Endothelial cell of umbilical vein (primary cell): ENCODE data around the gene MMP2. TPM values are rescaled to one million over a fixed set of nuclear protein-coding genes. Genes with fewer than 3 reads are reported as not detected.

Source experiments
- BruUV-seq: library from RNA; stranded (reverse); fragments of 400-500 nt; replicated peaks from 2 replicates; lab custom pipeline; 2021; lab: Mats Ljungman, UMichigan
- CTCF ChIA-PET: fragments of 300-600, 350-600 bp; sonication (Branson Sonifier 250); formaldehyde crosslinking; loops from one replicate; lab custom pipeline; 2021; ENCODE audit warnings: antibody characterized with exemption, inconsistent platforms; lab: Charles Lee
- POLR2A ChIA-PET: fragments of 300-600, 350-600 bp; sonication (Branson Sonifier 250); formaldehyde crosslinking; loops from one replicate; lab custom pipeline; 2021; ENCODE audit warnings: antibody characterized with exemption, inconsistent platforms; lab: Charles Lee
- DNase-seq: peaks from one replicate; pipeline ENCODE4 v3.0.0-alpha.2; 2011; ENCODE audit warnings: low read depth, low spot score
- FAIRE-seq: peaks from 2 replicates; lab custom pipeline; 2011; peaks lifted over from hg19 to GRCh38; lab: Jason Lieb, UNC
- H2AFZ ChIP-seq: 2 replicates; pipeline ENCODE4 v1.6.0; 2012; ENCODE audit warnings: low read depth, low read length, control low read depth, inconsistent platforms
- H3K27ac ChIP-seq: 2 replicates; pipeline ENCODE4 v1.5.1; 2011; ENCODE audit warnings: low read depth, mild to moderate bottlenecking, control low read depth, low read length, moderate library complexity; ENCODE audit not compliant: insufficient read depth
- H3K27me3 ChIP-seq, 2 experiments: 2 replicates each; pipeline versions ENCODE4 v1.6.0 to v1.6.1; 2011; ENCODE audit warnings: low read length in 2 of 2, mixed read lengths in 1 of 2; ENCODE audit not compliant: control insufficient read depth in 2 of 2, insufficient read depth in 2 of 2
- H3K36me3 ChIP-seq, 2 experiments: 2 replicates in 1 of 2; 3 replicates in 1 of 2; pipeline ENCODE4 v1.5.1; 2011; ENCODE audit warnings: low read length in 2 of 2, mild to moderate bottlenecking in 1 of 2, moderate library complexity in 1 of 2; ENCODE audit not compliant: control insufficient read depth in 2 of 2, insufficient read depth in 2 of 2; ENCODE audit errors: extremely low read depth in 1 of 2
- H3K4me1 ChIP-seq: 3 replicates; pipeline ENCODE4 v1.5.1; 2011; ENCODE audit warnings: mild to moderate bottlenecking, low read length; ENCODE audit not compliant: control insufficient read depth, insufficient read depth; ENCODE audit errors: extremely low read depth
- H3K4me2 ChIP-seq: 2 replicates; pipeline ENCODE4 v1.6.1; 2011; ENCODE audit warnings: low read length, control low read depth, mixed read lengths; ENCODE audit not compliant: insufficient read depth
- H3K4me3 ChIP-seq, 3 experiments: fragments of 200-600 bp in 1 of 3; sonication (generic), shearing (Covaris generic) in 1 of 3; replicated peaks in 1 of 3; 2 replicates each; pipeline ENCODE4 v1.5.1; 2011 to 2016; ENCODE audit warnings: control low read depth in 3 of 3, low read length in 3 of 3, mild to moderate bottlenecking in 2 of 3, inconsistent platforms in 1 of 3, low read depth in 1 of 3, moderate library complexity in 1 of 3; ENCODE audit not compliant: insufficient read depth in 1 of 3
- H3K79me2 ChIP-seq: 2 replicates; pipeline ENCODE4 v1.6.0; 2012; ENCODE audit warnings: low read length, inconsistent platforms; ENCODE audit not compliant: control insufficient read depth, insufficient read depth
- H3K9ac ChIP-seq: replicated peaks from 2 replicates; pipeline ENCODE3; 2011; ENCODE audit warnings: low read length, control low read depth; ENCODE audit not compliant: insufficient read depth; ENCODE audit errors: extremely low read depth
- H3K9me1 ChIP-seq: replicated peaks from 3 replicates; pipeline ENCODE4 v1.6.0; 2011; ENCODE audit warnings: mild to moderate bottlenecking, low read length; ENCODE audit not compliant: control insufficient read depth, insufficient read depth; ENCODE audit errors: extremely low read depth
- H3K9me3 ChIP-seq: replicated peaks from 2 replicates; pipeline ENCODE4 v1.5.1; 2012; ENCODE audit warnings: low read length, inconsistent platforms; ENCODE audit not compliant: control insufficient read depth, insufficient read depth
- H4K20me1 ChIP-seq: replicated peaks from 2 replicates; pipeline ENCODE3; 2011; ENCODE audit warnings: mild to moderate bottlenecking, low read length; ENCODE audit not compliant: control insufficient read depth, insufficient read depth; ENCODE audit errors: extremely low read depth
- JUN ChIP-seq: IDR thresholded peaks from 2 replicates; pipeline ENCODE4 v1.6.1; 2011; ENCODE audit warnings: borderline replicate concordance, low read depth; ENCODE audit not compliant: insufficient read length, insufficient read depth
- MAX ChIP-seq: IDR thresholded peaks from 2 replicates; pipeline ENCODE4 v1.6.1; 2011; ENCODE audit not compliant: insufficient read depth, insufficient read length
- MYC ChIP-seq: IDR thresholded peaks from one replicate; pipeline ENCODE4 v1.6.1; 2011; ENCODE audit warnings: mild to moderate bottlenecking, low read depth, low read length
- POLR2A ChIP-seq: IDR thresholded peaks from 2 replicates; pipeline ENCODE4 v1.6.1; 2012; ENCODE audit warnings: low read depth, mild to moderate bottlenecking, control low read depth, low read length
- POLR2AphosphoS5 ChIP-seq: IDR thresholded peaks from 2 replicates; pipeline ENCODE4 v1.6.1; 2012; ENCODE audit warnings: low read depth, mild to moderate bottlenecking, control low read depth, low read length, moderate library complexity; ENCODE audit not compliant: insufficient read depth
- dilution Hi-C: fragments of 300-500 bp; cut with MboI; formaldehyde crosslinking; loops from one replicate; pipeline ENCODE4 v1.15.0; 2019; ENCODE audit warnings: low sequenced_read_pairs; ENCODE audit not compliant: extremely low pct_ligation_motif_present
- intact Hi-C: fragments of 100-400 bp; cut with micrococcal nuclease; formaldehyde crosslinking; loops from one replicate; pipeline ENCODE4 v1.10.0; 2022
- polyA plus RNA-seq, 4 experiments: library from polyadenylated mRNA; depleted of rRNA in 3 of 4; stranded (reverse) in 3 of 4; unstranded in 1 of 4; fragments of >200 nt; gene quantifications; 2 replicates each; pipeline versions ENCODE4 v1.2.1 to v1.2.3, GENCODE V29; 2011 to 2012; ENCODE audit warnings: missing spikeins in 1 of 4
- total RNA-seq: library from RNA; stranded (reverse); gene quantifications from 2 replicates; pipeline ENCODE4 v1.2.3, GENCODE V29; 2021

The MMP2 gene
- total and polyA plus RNA-seq, 2 donors (not counting 3 experiments of a cell fraction or from before 2014, with no cell fraction given): 771 to 1,508 TPM

GRCh38 chr16:55480228-55480655 lies 1.2 kb downstream of the MMP2 start:
- Histone ChIP-seq H3K4me3 (peak overlapping the region; percentile 78 to 99 (median 97)), H3K79me2 (peaks cover 53% of the 10 kb centered on the region), H3K4me2 (peak overlapping the region; percentile 75), H3K4me1 (peaks cover 21% of the 10 kb centered on the region), H3K36me3 (peaks cover 28 to 30% of the 10 kb centered on the region in 2 experiments), H3K9me3 (no peaks in the 10 kb centered on the region), H4K20me1 (peaks cover 4% of the 10 kb centered on the region), H2AFZ (no peak overlapping the region), H3K27ac (peak overlapping the region; percentile 90), H3K9me1 (no peaks in the 10 kb centered on the region), H3K9ac (peak overlapping the region; percentile 98), H3K27me3 (no peaks in the 10 kb centered on the region)
- BruUV-seq: no TSS peak
- FAIRE-seq (peak; percentile 72), DNase-seq (peak; percentile 79)
- CTCF ChIA-PET: interaction anchor here (0.6 to 1.8 kb wide), 8 partner anchors 9 to 221 kb away, joined by 3 to 11 read pairs (median 4); no protein-coding TSS in a partner anchor
- POLR2A ChIA-PET: interaction anchor here (0.9 to 1.0 kb wide), 4 partner anchors 11 to 21 kb away, joined by 4 to 5 read pairs (median 4); no protein-coding TSS in a partner anchor
- dilution Hi-C loops (no loop called here), intact Hi-C loops (no loop called here)
- TF ChIP-seq POLR2AphosphoS5: peak; percentile 68
- no peak for TF ChIP-seq JUN
- peak; percentile 54 for TF ChIP-seq POLR2A

- H3K9me1 ChIP-seq: no peaks in the 10 kb centered on the region
- peak overlapping the region; percentile 75 for H3K4me2 ChIP-seq
- dilution Hi-C loops (no loop called here), intact Hi-C loops (no loop called here)
- H3K27me3 ChIP-seq: no peaks in the 10 kb centered on the region
- CTCF ChIA-PET: interaction anchor here (1.1 to 1.8 kb wide), 6 partner anchors 9 to 220 kb away, joined by 3 to 11 read pairs (median 4); no protein-coding TSS in a partner anchor
- peak overlapping the region; percentile 78 to 99 (median 97) for H3K4me3 ChIP-seq
- peak overlapping the region; percentile 90 for H3K27ac ChIP-seq
- H2AFZ ChIP-seq: no peak overlapping the region
- no peak for FAIRE-seq
- no peak for TF ChIP-seq MAX
- TF ChIP-seq POLR2A: no peak
- no peak for TF ChIP-seq MYC
- DNase-seq: no peak
- H3K4me1 ChIP-seq: peaks cover 21% of the 10 kb centered on the region
- H3K9me3 ChIP-seq: no peaks in the 10 kb centered on the region
- H4K20me1 ChIP-seq: peaks cover 4% of the 10 kb centered on the region
- H3K9ac ChIP-seq: peak overlapping the region; percentile 98
- H3K79me2 ChIP-seq: peaks cover 53% of the 10 kb centered on the region
- no TSS peak for BruUV-seq
- POLR2A ChIA-PET: no interaction called here
- peaks cover 34 to 37% of the 10 kb centered on the region in 2 experiments for H3K36me3 ChIP-seq
Observed at GRCh38 chr16:55481023-55481422, 2.0 kb downstream of the MMP2 start.
